A549 treated with GW870086 at 1 μM for 4 hours (cell line): Measurements from ENCODE around the gene NDN. TPM values are rescaled to one million over a fixed set of nuclear protein-coding genes. Genes with fewer than 3 reads are reported as not detected.

Experiments used
- total RNA-seq: library from RNA; stranded (reverse); fragments of 200-300 nt; extraction: Qiagen RNA extraction; gene quantifications from 5 replicates; pipeline ENCODE4 v1.2.3, GENCODE V29; 2022; ENCODE audit warnings: low read depth

Gene NDN, protein sequence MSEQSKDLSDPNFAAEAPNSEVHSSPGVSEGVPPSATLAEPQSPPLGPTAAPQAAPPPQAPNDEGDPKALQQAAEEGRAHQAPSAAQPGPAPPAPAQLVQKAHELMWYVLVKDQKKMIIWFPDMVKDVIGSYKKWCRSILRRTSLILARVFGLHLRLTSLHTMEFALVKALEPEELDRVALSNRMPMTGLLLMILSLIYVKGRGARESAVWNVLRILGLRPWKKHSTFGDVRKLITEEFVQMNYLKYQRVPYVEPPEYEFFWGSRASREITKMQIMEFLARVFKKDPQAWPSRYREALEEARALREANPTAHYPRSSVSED
- 0.07 to 0.10 TPM (median 0.10 TPM) in 3 of 5 replicates, not detected in the others for total RNA-seq

DNA sequence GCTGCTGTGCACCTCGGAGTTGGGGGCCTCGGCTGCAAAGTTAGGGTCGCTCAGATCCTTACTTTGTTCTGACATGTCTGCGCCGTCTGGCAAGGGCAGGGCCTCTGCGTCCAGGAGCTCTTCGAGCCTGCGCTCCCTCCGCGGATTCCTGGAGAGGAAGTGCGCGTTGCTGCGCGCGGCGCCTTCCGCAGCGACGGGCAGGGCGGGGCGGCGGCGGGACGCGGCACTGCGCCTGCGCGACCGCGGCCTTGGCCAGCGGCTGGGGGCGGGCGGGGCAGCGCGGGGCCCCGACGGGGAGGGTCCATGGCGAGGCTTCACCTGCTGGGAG is at the start of gene NDN:
TSS of gene NDN (minus strand) at position 163 of the 328 bp plus-strand sequence. CDS start at position 75, 88 bp downstream.

GRCh38 chr15:23647421-23648370 is 39.4 kb downstream of the NDN start, which contains the start of gene MAGEL2:
MAGEL2 (minus strand) TSS chr15:23647867; CDS start chr15:23647742, 125 bp downstream.

Other genes with a start within 250 kb of the NDN start
- not detected in 5 replicates for gene GOLGA6L2, start 240.1 kb downstream of the NDN start, total RNA-seq
- 1.7 to 2.6 TPM (median 1.9 TPM) in 5 replicates for gene MKRN3, start 121.6 kb downstream of the NDN start, total RNA-seq
- gene MAGEL2, start 39.4 kb downstream of the NDN start, total RNA-seq: not detected in 5 replicates